ENCODE results near the gene GRHL1.

DNA sequence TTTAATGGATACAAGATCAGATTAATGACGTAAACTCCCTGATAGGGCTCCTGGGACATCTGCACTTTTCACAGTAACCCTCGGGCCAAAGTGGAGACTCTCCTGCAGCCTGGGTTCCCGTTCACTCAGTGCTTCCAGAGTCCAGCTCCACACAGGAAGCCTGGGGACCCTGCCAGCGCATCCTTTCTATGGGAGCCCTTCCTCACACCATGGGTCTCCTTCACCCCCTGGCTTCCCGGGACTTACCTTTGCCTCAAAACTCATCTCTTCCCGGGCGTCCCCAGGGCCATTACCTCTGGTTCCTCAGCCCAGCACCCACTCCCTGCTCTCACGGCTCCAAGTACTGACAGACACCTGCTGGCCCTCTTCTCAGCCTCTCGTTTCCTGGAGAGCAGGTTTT is 51.2 kb downstream of the GRHL1 start:
- TF ChIP-seq, protein P1, sequence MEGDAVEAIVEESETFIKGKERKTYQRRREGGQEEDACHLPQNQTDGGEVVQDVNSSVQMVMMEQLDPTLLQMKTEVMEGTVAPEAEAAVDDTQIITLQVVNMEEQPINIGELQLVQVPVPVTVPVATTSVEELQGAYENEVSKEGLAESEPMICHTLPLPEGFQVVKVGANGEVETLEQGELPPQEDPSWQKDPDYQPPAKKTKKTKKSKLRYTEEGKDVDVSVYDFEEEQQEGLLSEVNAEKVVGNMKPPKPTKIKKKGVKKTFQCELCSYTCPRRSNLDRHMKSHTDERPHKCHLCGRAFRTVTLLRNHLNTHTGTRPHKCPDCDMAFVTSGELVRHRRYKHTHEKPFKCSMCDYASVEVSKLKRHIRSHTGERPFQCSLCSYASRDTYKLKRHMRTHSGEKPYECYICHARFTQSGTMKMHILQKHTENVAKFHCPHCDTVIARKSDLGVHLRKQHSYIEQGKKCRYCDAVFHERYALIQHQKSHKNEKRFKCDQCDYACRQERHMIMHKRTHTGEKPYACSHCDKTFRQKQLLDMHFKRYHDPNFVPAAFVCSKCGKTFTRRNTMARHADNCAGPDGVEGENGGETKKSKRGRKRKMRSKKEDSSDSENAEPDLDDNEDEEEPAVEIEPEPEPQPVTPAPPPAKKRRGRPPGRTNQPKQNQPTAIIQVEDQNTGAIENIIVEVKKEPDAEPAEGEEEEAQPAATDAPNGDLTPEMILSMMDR (IDR thresholded peaks at IDR 0.05), result no peak
- TF ChIP-seq ZFX (IDR thresholded peaks at IDR 0.05; ENCODE audit: borderline replicate concordance), result no peak
